AG10803 (cell line): ENCODE measurements around the gene FMO2.

Experiments used
- DNase-seq: peaks from one replicate; pipeline ENCODE4 v3.0.0; 2010; ENCODE audit warnings: low read depth
- H3K4me3 ChIP-seq: 2 replicates; pipeline ENCODE4 v1.5.1; 2011; ENCODE audit warnings: mild to moderate bottlenecking, low read length, control low read depth
- TF ChIP-seq, protein P1 (sequence below): conservative IDR thresholded peaks from 2 replicates; pipeline ENCODE4 v1.5.1; 2011; ENCODE audit warnings: mild to moderate bottlenecking, low read length, control low read depth, inconsistent platforms

Gene FMO2

DNA sequence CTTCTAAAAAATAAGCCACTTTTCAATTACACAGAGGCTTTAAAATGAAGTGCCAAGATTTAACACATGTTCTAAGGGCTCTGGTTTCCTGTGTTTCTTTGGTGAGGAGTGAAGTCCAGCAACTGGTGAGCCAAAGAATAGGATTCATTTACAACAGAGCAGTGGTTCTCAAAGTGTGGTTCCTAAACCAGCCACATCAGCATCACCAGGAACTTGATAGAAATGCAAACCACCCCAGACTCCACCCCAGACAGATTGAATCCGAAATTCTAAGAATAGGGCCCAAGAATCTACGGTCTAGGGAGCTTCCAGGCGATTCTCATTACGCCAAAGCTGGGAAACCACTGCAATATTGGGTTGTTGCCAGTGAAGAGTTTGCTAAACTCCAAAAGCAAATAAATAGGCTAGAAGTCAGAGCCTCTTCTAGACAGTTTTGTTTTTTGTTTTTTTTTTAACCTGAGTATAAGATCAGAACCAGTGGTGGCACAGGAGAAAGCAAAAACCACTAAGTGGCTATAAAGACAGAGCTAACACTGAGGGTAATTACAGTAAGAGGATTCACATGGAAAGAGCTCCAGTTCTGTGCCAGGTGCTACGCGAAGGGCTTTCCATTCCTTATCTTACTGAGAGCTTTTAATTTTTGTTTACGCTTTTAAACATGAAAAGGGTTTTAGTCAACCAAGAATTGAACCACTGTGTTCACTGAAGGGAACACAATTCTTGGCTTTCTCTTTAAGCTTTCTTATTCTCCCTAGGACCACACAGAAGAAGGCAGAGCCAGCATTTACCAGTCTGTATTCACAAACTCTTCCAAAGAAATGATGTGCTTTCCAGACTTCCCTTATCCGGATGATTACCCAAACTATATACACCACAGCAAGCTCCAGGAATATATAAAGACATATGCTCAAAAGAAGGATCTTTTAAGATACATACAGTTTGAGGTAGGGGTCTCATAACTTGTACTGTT, 42.4 kb upstream of the FMO2 start:
- DNase-seq = peak; percentile 91
- TF ChIP-seq, protein P1, sequence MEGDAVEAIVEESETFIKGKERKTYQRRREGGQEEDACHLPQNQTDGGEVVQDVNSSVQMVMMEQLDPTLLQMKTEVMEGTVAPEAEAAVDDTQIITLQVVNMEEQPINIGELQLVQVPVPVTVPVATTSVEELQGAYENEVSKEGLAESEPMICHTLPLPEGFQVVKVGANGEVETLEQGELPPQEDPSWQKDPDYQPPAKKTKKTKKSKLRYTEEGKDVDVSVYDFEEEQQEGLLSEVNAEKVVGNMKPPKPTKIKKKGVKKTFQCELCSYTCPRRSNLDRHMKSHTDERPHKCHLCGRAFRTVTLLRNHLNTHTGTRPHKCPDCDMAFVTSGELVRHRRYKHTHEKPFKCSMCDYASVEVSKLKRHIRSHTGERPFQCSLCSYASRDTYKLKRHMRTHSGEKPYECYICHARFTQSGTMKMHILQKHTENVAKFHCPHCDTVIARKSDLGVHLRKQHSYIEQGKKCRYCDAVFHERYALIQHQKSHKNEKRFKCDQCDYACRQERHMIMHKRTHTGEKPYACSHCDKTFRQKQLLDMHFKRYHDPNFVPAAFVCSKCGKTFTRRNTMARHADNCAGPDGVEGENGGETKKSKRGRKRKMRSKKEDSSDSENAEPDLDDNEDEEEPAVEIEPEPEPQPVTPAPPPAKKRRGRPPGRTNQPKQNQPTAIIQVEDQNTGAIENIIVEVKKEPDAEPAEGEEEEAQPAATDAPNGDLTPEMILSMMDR = 0 out of 2 replicates have a peak, but pooled peaks have one; percentile 3
- no peak overlapping the region for H3K4me3 ChIP-seq

GRCh38 chr1:171150156-171150555, 34.9 kb upstream of the FMO2 start:
- TF ChIP-seq, protein P1 = no peak
- no peak for DNase-seq
- no peak overlapping the region for H3K4me3 ChIP-seq

- TF ChIP-seq, protein P1 = no peak
- DNase-seq = no peak
Observed at GRCh38 chr1:171152549-171152948, 32.6 kb upstream of the FMO2 start.

DNA sequence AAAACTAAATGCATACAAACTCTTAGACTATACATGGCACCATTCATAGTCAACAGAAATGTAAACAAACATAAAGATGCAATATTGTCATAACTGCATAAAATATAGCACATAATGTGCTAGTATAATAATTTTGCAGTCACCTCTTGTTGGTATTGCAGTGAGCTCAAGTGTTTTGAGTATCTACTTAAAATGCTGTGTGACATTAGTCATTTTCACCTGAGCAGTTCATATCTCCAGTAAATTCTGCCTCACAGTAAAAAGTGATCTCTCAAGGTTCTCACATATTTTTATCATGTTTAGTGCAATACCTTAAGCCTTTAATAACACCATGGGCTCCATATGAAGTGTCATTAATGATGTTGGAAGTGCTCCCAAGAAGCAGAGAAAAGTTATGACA, 29.6 kb upstream of the FMO2 start:
- no peak for DNase-seq
- no peak overlapping the region for H3K4me3 ChIP-seq
- TF ChIP-seq, protein P1 = no peak

More at GRCh38 chr1:171152549-171152948, 32.6 kb upstream of the FMO2 start:
- no peak overlapping the region for H3K4me3 ChIP-seq

GRCh38 chr1:171158096-171158495, 27.0 kb upstream of the FMO2 start:
- TF ChIP-seq, protein P1 = no peak
- DNase-seq = no peak
- no peak overlapping the region for H3K4me3 ChIP-seq

- H3K4me3 ChIP-seq = no peak overlapping the region
- TF ChIP-seq, protein P1 = no peak
- no peak for DNase-seq
Observed at GRCh38 chr1:171158551-171158950, 26.5 kb upstream of the FMO2 start.

DNA sequence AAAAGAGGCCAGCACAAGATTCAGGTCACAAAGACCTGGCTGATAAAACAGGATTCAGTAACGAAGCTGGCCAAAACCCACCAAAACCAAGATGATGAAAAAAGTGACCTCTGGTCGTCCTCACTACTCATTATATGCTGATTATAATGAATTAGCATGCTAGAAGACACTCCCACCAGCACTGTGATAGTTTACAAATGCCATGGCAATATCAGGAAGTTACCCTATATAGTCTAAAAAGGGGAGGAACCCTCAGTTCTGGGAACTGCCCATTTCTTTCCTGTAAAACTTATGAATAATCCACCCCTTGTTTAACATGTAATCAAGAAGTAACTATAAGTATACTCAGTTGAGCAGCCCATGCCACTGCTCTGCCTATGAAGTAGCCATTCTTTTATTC, 26.0 kb upstream of the FMO2 start:
- no peak for DNase-seq
- no peak overlapping the region for H3K4me3 ChIP-seq
- TF ChIP-seq, protein P1 = no peak
